ENCODE data around the gene NAA15.
"Not testable (repeated sequence)": the region's sequence is repeated elsewhere in the genome, so short reads cannot be mapped to it uniquely, and the experiment has no call there.

NAA15 gene

DNA sequence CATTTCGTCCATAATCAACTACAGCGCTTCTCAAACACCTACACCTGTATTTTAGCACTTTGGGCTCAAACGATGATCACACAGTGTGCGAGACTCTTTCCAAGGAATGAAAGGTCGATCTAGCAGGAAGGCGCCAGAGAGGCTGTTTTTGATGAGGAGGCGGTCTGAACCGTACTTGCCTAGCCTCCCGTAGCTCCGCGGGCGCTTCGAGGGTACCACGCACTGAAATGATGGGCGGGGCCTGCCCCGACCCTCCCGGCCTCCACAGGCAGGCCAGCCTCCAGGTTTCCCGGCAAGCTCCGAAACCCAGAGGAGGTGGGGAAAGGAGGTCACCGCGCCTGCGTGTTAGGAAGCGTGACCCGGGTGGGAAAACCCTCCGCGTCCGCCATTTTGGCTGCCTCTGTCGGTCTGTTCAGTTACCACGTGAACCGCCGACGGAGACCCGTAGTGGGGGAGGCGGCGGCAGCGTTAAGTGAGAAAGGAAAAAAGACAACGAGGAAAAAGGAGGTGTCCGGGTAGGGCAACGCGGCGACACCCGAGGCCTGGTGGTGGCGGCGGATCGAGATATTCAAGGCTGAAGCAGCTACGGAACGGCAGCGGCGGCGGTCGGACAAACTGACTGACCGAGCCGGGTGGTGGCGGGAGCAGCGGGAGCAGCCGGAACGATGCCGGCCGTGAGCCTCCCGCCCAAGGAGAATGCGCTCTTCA lies at the start of gene NAA15:
Gene NAA15 (plus strand): TSS at position 393 of the 708 bp plus-strand sequence. CDS start 273 bp downstream, at position 666.
- DNase-seq: peak; percentile 88

DNA sequence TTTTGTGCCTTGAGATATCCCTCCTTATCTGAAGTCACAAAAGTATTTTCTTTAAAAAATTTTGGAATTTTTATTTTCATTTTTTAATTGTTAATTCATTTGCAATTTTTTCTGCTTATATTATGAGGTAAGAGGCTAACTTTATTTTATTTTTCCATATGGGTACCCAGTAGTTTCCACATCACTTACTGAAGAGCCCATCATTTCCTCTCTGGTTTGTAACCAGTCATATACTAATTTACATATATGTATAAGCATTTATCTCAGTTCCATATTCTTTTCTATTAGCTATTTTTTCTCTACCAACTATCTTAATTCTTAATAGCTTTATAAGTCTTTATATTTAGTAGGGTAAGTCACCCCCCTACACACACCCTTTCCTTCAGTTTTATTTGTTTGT lies 48.3 kb upstream of the NAA15 start:
- no peak for DNase-seq

GRCh38 chr4:139253713-139254112 lies 47.6 kb upstream of the NAA15 start:
- DNase-seq: no peak

DNA sequence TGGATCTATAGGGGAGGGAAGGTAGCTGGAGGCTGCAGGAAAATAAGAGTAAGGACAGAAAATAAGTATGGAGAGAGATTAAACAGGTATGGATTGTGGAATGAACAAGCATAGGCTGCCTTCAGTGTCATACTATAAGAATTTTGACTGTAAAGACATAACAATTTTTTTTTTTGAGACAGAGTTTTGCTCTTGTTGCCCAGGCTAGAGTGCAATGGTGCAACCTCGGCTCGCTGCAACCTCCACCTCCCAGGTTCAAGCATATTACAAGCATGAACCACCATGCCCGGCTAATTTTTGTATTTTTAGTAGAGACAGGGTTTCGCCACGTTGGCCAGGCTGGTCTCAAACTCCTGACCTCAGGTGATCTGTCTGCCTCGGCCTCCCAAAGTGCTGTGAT lies 45.7 kb upstream of the NAA15 start:
- not testable (repeated sequence) for DNase-seq

GRCh38 chr4:139256349-139256748 lies 45.0 kb upstream of the NAA15 start:
- DNase-seq: no peak

GRCh38 chr4:139265654-139266053 lies 35.7 kb upstream of the NAA15 start:
- DNase-seq: no peak

DNA sequence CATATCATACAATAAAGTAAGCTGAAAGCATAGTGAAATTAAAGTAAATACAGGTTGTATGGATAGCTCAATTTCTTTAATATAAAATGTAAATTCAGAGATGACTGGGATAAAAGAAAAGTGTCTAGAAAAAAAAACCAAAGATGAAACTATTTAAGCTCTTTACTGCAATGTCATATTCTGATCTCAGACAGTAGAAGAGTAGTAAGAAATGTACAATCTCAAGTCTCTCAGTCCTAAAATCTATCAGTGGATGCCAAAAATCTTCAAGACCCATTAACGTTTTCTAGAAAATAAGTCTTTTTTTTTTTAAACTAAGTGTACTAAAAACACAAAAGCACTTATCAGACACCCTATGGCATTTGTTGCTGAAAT lies 35.1 kb upstream of the NAA15 start:
- DNase-seq: no peak

DNA sequence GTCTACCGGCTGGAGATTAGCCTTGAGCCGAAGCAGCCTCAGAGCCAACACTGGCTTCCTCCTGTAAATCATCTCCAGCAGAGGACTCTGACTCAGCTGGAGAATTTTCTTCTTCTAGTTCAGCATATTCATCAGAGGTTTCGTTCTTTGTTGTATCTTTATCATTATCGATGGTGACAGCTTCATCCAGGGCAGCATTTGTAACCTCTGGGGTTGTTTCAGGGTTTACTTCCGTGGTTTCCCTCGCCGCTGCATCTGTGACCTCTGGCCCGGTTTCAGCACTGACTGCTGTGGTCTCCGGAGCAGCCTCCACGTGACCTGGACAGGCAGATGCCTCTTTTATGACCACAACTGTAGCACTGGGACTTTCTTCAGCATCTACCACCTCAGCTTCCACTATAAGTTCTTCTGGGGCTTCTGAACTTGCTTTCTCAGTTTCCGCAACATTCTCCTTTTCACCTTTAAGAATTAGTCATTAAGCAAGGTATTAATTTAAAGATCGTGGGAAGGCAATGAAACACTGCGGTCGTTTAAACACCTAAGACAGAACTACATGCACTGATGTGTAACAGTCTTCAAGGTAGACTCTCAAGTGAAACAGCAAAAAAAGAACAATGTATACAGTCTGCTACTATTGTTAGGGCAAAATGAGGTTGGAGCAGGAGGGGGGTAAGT lies 34.6 kb upstream of the NAA15 start:
- no peak for DNase-seq

DNA sequence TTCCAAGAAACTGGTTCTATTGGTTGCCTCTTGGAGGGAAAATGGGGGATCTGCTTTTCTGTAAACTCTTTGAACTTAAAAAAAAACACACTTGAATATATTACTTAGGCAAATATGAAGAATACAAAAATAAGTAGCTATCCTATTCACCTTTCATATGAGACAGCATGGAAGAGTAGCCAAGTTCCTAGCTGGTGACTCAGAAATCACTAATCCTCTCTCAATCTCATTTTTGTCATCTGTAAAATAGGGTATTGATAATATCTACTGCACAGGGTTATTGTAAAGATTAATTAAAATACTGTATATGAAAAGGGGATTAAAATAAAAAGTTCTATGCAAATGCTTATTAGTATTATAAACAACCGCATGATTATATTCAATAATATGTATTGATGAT lies 34.0 kb upstream of the NAA15 start:
- no peak for DNase-seq

GRCh38 chr4:139273835-139274234 lies 27.5 kb upstream of the NAA15 start:
- DNase-seq: no peak

DNA sequence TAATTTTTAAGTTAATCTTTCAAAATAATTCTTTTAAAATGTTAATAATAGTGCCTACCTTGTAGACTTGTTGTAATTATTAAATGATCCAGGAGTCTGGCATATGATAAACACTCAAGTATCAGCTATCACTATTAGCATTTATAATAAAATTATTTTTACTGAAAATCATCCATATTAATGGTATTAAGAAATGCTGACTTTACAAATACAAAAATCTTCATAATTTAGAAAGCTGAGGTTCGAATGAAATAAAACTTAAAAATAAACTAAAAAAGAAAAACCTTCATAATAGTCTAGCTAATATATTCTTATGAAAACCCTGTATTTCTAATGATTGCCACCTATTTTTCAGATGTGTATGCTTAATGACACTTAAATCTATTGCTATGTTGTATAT lies 26.5 kb upstream of the NAA15 start:
- no peak for DNase-seq

DNA sequence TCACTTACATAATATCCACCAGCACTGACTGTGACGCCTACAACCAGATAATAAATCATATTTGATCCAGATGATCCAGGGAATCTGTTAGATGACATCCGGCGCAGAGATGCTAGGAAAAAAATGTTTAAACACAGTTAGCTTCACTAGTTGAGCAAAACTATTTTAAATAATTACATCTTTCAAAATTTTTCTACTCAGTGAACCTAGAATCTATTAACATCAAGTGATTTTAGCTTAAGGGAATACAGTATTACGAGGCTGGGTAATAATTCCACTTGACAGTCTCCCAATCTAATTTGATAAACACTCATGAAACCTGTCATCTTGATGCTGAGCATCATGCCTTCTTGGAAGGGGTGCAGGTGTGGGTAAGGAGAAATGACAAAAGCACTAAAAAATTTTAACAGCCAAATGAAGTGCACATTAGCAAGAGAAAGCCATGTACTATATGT lies 26.0 kb upstream of the NAA15 start:
- no peak for DNase-seq

- DNase-seq: no peak
Measured at GRCh38 chr4:139278485-139278884, 22.8 kb upstream of the NAA15 start.

GRCh38 chr4:139278912-139279759 lies 22.2 kb upstream of the NAA15 start:
- DNase-seq: no peak

DNA sequence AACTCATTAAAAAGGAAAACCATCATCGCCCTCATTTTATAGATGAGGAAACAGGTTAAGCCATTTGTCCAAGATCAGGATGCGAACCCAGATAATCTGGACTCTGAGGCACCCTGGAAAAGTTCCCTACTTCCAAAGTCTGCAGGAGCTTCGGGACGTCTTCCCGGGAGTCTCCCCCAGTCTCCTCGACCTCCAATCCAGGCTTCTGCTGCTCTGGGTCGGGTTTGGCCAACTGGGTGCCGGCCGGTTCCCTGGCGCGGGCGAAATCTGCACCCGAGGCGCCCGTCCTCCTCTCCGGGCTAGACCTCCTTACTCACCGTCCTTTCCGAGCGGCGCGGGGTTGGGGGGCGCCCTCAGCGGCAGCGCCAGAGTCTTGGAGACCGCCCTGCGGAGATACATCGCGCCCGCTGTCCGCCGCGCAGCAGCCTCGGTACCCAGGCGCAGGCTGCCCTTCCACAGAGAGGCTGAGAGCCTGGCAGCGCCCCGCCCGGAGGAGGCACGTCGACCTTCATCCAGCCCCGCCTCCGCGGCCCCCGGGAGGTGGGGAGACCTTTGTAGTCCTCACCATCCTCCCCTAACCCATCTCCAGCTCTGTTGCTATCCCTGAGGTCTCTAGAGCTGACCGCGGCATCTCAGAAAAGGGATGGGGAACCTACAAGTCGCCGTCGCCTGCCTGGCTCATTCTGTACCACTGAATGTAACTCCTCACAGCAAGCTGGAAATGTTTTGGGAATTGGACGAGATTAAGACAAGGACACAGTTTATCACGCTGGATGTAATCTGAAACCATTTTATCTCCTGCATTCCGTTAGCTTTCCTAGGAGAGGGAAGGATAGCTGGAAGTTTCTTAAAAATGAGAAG lies 21.3 kb upstream of the NAA15 start, which contains the start of gene MGARP:
Gene MGARP (minus strand): TSS at position 466 of the 861 bp plus-strand sequence. CDS start 67 bp downstream, at position 399.
- DNase-seq: no peak

DNA sequence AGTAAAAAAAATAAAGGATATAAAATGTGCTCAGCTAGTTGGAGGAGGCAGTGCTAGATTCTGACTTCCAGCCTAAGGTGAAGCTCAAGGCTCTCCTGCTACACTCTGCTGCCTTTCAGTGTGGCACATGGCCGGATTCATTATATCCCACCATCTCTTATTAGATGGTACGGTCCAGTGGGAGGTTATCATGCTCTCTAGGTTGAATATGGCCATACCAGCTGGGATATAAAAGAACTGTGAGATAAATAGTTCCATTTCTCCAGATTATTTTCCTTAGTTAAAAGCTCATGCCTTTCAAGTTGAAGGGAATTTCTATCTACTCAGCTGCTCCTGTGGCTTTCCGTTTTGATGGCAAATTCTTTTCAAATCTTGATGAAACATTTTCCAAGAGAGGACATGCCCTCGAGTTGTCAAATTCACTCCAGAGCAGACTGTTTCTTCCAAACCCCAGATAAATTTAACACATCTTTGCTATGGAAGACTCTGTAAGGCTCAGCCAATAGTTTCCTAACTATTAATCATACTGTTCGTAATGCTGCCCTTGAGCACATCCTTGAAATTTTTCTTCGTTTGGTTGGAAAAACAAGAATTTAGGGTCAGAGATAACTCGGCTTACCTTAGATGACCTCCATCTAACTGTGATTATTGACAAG lies 19.1 kb upstream of the NAA15 start:
- no peak for DNase-seq

GRCh38 chr4:139282721-139283075 lies 18.6 kb upstream of the NAA15 start:
- DNase-seq: no peak

DNA sequence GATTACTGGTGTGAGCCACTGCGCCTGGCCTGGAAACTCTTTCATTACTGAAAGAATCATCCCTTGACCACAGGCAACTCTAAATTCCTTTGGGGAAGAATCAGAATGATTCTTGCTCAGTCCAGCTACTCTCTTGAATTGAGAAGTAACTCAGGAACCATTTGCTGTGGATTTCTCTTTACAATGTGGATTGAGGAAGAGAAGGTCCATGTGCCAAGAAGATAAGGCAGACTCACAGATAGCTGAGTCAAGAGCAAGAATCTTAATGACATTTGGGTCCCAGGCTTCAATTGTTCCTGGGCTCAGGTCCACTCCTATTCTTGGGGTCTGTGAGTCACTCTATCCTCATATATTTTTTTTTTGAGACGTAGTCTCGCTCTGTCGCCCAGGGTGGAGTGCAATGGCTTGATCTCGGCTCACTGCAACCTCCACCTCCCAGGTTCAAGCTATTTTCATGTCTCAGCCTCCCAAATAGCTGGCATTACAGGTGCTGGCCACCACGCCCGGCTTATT lies 15.1 kb upstream of the NAA15 start:
- no peak for DNase-seq

- DNase-seq: peak; percentile 28
Measured at GRCh38 chr4:139295206-139295941, 5.9 kb upstream of the NAA15 start.

DNA sequence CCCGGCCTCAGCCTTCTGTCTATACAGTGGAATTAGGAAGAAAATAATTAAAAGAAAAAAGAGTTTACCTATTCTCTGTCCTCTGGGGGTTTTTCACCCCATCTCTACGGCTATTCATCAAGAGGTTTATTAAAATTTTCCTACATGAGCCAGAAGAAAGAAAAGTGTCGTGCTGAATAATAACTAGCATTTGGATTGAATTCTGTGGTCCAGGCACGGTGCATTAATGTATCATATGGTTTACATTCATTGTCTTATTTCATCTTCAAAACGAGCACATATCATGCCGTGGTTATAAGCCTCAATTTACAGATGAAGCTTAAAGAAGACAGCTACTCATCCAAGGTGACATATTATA lies 5.4 kb upstream of the NAA15 start:
- DNase-seq: no peak

- no peak for DNase-seq
Measured at GRCh38 chr4:139297001-139297410, 4.3 kb upstream of the NAA15 start.

All from NCI-H1436 treated with DMSO at 0.1 percent for 48 hours (cell line).